Stimulated activated effector memory CD8-positive, alpha-beta T cell treated with anti-CD3 and anti-CD28 coated beads, Interleukin-12 subunit alpha, Interleukin-12 subunit beta, amount 100 ng/mL, for 72 hours (primary cell): ENCODE results near the gene EPHB1.
"Not testable (repeated sequence)": the region's sequence is repeated elsewhere in the genome, so short reads cannot be mapped to it uniquely, and the experiment has no call there.

Experiments used
- ATAC-seq: fragments of 150-1000 bp; cut with Tn5 transposase; 2 replicates; pipeline ENCODE4 v1.10.0; 2021
- DNase-seq, 2 donors: peaks; one replicate each; pipeline ENCODE4 v3.0.0; 2021 to 2022; ENCODE audit warnings: low spot score in 2 of 2
- H3K27ac Mint-ChIP-seq: one replicate; pipeline ENCODE4 v1.8.0; 2022; ENCODE audit warnings: mild to moderate bottlenecking, mixed read lengths
- H3K36me3 Mint-ChIP-seq: one replicate; pipeline ENCODE4 v1.8.0; 2022; ENCODE audit warnings: mild to moderate bottlenecking, mixed read lengths
- H3K4me1 Mint-ChIP-seq: one replicate; pipeline ENCODE4 v1.8.0; 2022; ENCODE audit warnings: mixed read lengths
- H3K4me3 Mint-ChIP-seq: one replicate; pipeline ENCODE4 v1.8.0; 2022; ENCODE audit warnings: mild to moderate bottlenecking, mixed read lengths
- H3K9me3 Mint-ChIP-seq: one replicate; pipeline ENCODE4 v1.8.0; 2022; ENCODE audit warnings: mixed read lengths

The EPHB1 gene

DNA sequence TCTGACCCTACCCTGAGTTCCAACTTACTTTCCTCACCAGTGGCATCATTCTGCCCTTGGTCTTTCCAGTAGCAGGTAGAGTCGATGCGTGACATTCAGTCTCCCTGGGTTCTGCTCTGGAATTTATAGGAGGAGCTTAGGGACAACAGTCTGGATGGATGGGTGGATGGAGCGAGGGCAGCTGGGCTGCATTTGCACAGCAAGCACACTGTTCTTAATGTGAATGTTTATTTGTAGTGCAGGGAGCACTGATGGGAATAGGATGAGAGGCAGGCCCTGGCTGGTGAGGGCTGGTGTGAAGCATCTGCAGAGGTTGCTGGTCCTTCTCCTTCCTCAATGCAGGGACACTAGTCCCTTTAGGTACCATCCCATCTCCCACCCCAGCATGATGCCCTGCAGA lies 176.2 kb downstream of the EPHB1 start:
- Mint-ChIP-seq H3K4me3 (no peak overlapping the region), H3K36me3 (no peaks in the 10 kb centered on the region), H3K27ac (no peak overlapping the region), H3K4me1 (no peaks in the 10 kb centered on the region), H3K9me3 (peaks cover 3% of the 10 kb centered on the region)
- no peak for DNase-seq
- ATAC-seq: no peak

DNA sequence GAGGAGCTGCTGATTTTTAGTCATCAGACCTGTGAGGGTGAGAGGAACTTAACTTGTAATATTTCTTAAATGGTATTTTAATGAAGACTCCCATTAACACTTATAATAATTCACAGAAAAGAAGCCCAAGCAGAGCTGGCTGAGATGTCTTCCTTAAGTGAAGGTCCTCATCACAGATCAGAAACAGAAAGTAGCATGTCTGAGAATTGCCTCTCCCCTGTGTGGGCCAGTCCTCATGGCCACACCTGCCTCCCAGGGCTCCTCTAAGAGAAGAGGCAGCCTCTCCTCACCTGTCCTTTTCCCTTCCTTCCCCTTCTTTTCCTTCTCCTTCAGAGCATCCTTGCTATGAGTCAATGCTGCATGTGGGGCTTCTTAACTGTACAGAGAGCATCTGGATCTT lies 176.8 kb downstream of the EPHB1 start:
- ATAC-seq, H3K36me3 Mint-ChIP-seq, H3K4me3 Mint-ChIP-seq, H3K27ac Mint-ChIP-seq, DNase-seq, H3K4me1 Mint-ChIP-seq, H3K9me3 Mint-ChIP-seq: not testable (repeated sequence)

DNA sequence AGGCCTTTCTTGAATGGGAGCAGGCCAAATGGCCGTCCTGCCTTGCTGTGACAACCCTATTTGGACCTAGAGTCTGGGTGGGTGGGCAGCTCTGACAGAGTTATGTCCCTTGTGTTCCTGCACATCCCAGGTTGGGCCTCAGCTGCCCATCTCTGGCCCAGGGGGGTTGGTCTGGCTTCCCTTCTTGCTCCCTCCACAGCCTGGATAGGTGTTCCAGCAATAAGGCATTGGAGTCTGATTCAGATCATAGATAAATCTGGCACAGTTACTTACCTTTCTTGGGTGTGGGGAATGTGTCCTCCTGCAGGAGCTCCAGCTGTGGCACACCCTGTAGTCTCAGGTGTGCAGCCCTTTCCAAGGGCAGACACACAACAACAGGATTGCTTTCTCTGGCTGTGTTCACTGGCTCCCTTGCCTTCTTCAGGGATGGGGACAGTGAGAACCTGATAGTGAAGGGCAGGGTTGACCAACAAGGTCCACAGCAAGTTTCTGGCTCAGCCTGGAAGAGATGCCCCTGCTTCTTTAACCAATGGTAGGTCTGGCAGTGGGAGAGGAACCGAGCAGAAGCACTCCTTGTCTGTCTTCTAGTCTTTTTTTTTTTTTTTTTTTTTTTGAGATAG lies 177.9 kb downstream of the EPHB1 start:
- H3K4me3 Mint-ChIP-seq: no peak overlapping the region
- H3K36me3 Mint-ChIP-seq: no peaks in the 10 kb centered on the region
- no peak for DNase-seq
- no peak overlapping the region for H3K27ac Mint-ChIP-seq
- no peak for ATAC-seq
- H3K4me1 Mint-ChIP-seq: no peaks in the 10 kb centered on the region
- H3K9me3 Mint-ChIP-seq: peaks cover 3% of the 10 kb centered on the region

DNA sequence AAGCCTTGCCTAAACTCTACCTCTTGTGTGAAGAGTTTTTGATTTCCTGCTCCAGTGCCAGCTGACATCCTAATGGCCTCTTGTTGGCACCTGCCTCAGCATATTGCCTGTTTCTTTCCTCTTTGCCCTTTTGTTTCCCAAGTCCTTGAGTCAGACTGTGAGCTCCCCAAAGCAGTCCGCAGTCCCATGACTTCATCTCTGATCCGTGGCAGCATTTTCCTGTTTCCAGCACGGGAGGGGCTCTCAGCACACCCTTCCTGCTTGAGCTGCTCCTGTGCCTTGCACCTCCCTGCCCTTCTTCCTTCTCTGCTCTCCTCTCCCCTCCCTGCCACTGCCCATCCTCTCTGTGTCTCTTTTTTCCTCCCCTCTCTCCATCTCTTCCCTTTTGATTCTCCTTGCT lies 179.6 kb downstream of the EPHB1 start:
- no peak for DNase-seq
- Mint-ChIP-seq H3K4me1 (no peaks in the 10 kb centered on the region), H3K36me3 (no peaks in the 10 kb centered on the region), H3K27ac (no peak overlapping the region), H3K4me3 (no peak overlapping the region), H3K9me3 (no peaks in the 10 kb centered on the region)
- no peak for ATAC-seq

DNA sequence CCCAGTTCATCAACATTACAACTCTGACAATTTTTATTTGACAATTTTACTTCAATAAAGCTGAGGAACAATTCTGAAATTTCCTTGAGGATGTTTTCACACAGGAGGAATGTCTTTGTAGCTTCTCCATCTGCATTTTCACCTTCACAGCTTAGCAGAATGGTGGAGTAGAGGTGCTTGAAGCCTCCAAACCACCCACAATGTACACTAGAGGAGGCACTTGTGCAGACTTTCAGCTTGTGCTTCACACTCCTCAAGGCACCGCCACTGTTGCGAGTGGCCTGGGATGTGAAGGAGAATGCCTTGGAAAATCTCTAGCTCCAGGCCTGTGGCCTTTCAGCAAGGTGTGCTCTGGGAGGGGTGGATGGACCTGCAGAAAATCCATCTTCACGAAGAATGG lies 181.9 kb downstream of the EPHB1 start:
- Mint-ChIP-seq H3K27ac (no peak overlapping the region), H3K9me3 (no peaks in the 10 kb centered on the region), H3K4me1 (no peaks in the 10 kb centered on the region), H3K4me3 (no peak overlapping the region), H3K36me3 (no peaks in the 10 kb centered on the region)
- DNase-seq: no peak
- ATAC-seq: no peak

DNA sequence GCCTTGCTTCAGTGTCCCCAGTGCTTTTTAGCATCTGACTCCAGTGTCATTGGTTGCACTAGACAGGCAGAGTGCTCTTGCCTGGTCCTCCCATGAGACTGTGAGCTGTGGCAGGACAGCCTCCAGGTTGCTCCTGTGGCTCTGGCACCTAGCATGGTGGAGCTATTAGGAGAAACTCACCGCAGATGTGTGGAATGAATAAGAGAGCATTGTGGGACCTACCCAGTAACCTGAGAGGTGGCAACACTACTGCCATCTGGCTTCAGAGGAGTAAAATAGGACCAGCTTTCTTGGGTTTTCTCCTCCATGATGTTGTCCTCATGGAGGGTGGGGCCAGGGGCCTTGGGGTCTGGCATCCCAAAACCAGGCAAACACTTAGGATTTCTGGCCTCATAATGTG lies 183.6 kb downstream of the EPHB1 start:
- no peaks in the 10 kb centered on the region for H3K36me3 Mint-ChIP-seq

DNA sequence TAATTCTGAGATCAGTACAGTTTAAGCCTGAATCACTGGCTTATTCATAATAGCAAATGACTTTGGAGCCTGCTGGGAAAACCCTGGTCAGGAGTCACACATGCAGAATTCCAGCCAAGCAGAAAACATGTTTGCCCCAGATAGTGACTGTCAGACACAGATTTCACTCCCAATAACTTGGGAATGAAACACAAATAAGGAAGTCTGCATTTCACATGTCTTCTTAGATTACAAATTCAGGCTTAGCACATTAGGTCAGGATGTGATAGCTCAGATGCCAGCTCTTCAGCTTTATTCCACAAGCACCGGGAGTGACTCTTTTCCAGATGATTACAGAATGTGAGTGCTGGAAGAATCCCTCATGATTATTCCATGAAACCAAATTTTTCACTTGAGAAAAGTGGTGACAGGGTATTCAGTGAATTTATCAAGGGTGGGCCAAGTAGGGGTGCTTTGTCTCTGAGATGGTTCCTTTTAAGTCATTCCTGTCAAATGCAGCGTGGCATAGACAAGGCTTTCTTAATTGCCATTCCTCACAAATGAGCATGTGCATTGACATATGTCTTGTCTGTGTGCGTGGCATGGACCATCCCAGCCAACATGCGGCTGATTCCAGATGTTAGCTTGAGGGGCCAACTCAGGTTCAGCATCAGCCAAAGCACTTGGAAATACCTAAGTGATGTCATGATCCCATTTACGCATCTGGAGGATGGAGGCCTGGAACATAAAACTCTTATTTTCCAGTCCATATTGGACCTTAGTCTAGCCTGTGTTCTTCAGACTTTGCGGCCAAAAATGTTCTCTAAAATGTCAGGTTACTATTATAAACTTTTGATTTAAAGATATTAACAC lies 191.0 kb downstream of the EPHB1 start:
- H3K27ac Mint-ChIP-seq: no peak overlapping the region
- no peak overlapping the region for H3K4me3 Mint-ChIP-seq
- no peak for DNase-seq
- peaks cover 2% of the 10 kb centered on the region for H3K9me3 Mint-ChIP-seq
- H3K4me1 Mint-ChIP-seq: no peaks in the 10 kb centered on the region
- no peaks in the 10 kb centered on the region for H3K36me3 Mint-ChIP-seq
- no peak for ATAC-seq

More for the DNA sequence above, 183.6 kb downstream of the EPHB1 start:
- Mint-ChIP-seq H3K9me3 (no peaks in the 10 kb centered on the region), H3K4me1 (no peaks in the 10 kb centered on the region), H3K27ac (no peak overlapping the region), H3K4me3 (no peak overlapping the region)
- no peak for ATAC-seq
- DNase-seq: no peak

DNA sequence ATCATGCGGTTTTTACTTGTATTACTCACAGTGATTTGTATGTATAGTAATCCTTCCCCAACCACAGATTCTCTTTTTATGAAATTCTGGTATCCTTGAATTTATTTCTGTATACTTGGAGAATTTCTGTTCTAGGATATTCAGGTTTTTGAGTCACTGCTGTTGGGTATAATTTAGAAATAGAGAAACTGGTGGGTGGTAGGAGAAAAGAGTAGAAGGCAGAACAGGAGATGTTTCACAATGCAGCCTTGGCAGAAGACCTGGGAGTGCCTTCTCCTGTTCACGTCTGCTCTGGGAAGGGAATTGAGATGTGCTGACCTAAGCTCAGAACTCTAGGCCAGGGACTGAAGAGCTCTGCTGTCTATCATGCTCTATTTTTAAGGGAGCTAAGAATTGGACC lies 193.6 kb downstream of the EPHB1 start:
- DNase-seq (no peak), ATAC-seq (no peak)
- Mint-ChIP-seq H3K4me3 (no peak overlapping the region), H3K4me1 (no peaks in the 10 kb centered on the region), H3K36me3 (no peaks in the 10 kb centered on the region), H3K9me3 (peaks cover 2% of the 10 kb centered on the region), H3K27ac (no peak overlapping the region)

DNA sequence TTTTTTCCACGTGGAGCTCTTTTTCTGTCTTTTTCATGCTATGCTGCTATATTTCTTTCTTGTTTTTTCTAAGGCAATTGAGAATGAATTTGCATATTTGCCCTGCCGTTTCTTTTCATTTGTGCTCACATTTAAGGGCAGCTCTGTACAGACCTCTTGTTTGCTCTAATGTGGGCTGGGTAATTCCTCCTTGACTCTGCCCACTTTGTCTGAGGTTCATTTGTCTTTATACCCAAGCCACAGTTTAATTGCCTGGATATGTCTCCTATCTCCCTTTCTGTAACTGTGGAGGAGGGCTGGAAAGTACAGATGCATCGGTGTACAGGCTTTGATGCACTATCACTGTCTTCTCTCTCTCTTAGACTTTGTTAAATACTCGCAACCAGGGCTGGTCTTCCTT lies 195.9 kb downstream of the EPHB1 start:
- Mint-ChIP-seq H3K27ac (no peak overlapping the region), H3K36me3 (no peaks in the 10 kb centered on the region), H3K4me3 (no peak overlapping the region), H3K9me3 (peaks cover 2% of the 10 kb centered on the region), H3K4me1 (no peaks in the 10 kb centered on the region)
- ATAC-seq (no peak), DNase-seq (no peak)

DNA sequence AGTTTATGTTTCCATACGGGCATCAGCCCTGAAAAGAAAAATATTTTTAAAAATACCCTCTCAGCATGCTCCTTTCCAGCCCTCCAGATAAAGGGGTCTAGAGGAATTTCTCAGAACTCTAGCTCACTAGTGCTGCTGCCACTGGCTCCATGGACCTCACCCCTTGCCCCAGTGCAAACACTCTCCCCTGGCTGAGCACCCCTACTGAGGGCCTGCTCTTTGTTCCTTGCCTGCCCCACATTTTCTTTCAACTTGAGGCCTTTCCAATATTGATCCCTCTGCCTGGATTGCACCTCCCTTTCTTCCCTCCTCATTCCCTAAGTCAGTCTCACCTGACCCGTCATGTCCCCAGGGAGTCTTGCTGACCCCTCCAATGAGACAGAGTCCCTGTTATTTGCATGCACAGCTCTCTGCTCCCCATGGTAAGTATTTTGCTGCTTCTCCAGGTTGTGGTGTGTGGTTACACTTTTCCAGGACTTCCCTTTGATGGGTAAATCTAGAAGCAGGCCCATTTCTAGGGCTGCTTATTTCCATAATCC lies 196.5 kb downstream of the EPHB1 start:
- ATAC-seq (peak; percentile 16), DNase-seq (no peak)
- H3K4me3 Mint-ChIP-seq: no peak overlapping the region
- no peaks in the 10 kb centered on the region for H3K36me3 Mint-ChIP-seq
- H3K4me1 Mint-ChIP-seq: no peaks in the 10 kb centered on the region
- no peak overlapping the region for H3K27ac Mint-ChIP-seq
- peaks cover 2% of the 10 kb centered on the region for H3K9me3 Mint-ChIP-seq

DNA sequence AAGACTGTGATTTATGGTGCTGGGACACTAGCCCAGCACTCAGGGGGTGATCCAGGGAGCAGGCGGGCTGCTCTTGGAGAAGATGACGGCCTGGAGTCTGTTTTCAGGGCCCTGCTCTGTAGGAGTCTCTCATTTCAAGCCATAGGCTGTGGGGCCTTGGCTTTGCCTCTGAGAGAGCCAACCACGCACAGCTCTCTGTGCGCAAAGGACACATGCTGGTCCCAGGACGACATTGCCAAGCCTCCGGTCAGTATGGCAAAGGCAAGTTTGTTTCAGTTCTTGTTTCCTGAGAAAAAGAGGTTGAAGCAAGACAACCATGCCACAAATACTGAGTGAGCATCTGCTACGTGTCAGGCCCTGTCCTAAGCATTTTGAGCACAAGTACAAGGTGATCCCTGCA lies 197.1 kb downstream of the EPHB1 start:
- Mint-ChIP-seq H3K9me3 (peaks cover 2% of the 10 kb centered on the region), H3K4me1 (no peaks in the 10 kb centered on the region), H3K36me3 (no peaks in the 10 kb centered on the region), H3K4me3 (no peak overlapping the region), H3K27ac (no peak overlapping the region)
- no peak for DNase-seq
- no peak for ATAC-seq

DNA sequence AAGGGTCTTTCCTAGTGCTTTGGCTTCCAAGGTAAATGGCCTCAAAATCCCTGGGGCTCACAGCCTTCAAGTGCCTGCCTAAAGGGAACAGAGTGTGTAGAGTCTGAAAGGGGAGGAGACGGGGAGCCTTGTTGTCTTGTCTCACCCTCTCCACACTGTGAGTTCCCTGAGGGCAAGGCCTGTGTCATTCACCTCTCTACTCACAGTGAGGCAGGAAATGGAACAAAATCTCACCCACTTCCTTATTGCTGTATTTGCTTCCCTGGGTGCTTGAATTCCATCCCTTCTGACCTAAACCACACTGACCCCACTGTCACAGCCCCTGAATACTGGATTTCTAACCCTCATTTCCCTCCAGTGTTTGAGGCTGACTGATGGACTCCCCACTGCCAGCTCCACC lies 197.5 kb downstream of the EPHB1 start:
- no peaks in the 10 kb centered on the region for H3K36me3 Mint-ChIP-seq
- no peak for ATAC-seq

DNA sequence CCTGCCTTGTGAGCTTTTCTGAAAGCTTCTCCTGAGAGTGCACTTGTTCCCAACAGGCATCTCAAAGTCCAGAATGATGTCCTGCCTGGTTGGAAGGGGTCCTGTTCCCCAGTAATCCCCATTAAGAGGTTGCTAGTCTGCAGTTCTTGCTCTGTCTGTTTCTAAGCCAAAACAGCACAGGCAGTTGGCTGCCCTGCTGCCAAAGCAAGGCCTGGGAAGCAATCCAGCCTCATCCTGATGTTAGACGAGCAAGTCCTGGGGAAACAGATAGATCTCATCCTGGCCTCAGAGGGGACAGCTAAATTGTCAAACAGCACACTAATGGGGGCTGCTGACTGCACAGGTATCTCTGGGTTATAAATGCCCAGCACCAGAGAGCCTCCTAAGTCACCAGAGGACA lies 198.0 kb downstream of the EPHB1 start:
- Mint-ChIP-seq H3K27ac (no peak overlapping the region), H3K9me3 (peaks cover 6% of the 10 kb centered on the region), H3K4me3 (no peak overlapping the region), H3K4me1 (no peaks in the 10 kb centered on the region), H3K36me3 (no peaks in the 10 kb centered on the region)
- DNase-seq (no peak), ATAC-seq (no peak)

More for the DNA sequence above, 197.5 kb downstream of the EPHB1 start:
- no peak for DNase-seq
- no peak overlapping the region for H3K4me3 Mint-ChIP-seq
- H3K4me1 Mint-ChIP-seq: no peaks in the 10 kb centered on the region
- peaks cover 6% of the 10 kb centered on the region for H3K9me3 Mint-ChIP-seq
- no peak overlapping the region for H3K27ac Mint-ChIP-seq

DNA sequence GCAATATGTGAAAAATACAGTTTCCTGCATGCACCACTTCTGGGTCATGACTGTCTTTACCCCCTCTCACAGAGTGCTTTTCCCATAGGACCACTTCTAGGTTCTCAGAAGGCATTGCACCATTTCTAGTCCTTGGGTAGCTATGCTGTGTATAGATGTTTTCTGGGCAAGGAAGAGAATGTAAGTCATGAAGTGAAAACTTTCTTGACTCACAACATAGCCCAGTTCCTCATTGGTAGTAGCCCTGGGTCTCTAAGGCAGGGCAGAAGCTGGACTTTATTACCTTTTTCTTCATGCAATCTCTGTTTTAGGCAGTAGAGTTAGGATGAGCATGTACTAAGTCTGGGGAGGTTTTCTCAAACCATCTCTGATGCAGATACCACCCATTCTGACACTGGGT lies 203.1 kb downstream of the EPHB1 start:
- Mint-ChIP-seq H3K36me3 (no peaks in the 10 kb centered on the region), H3K27ac (no peak overlapping the region), H3K4me3 (no peak overlapping the region), H3K9me3 (peaks cover 6% of the 10 kb centered on the region), H3K4me1 (no peaks in the 10 kb centered on the region)
- DNase-seq (no peak), ATAC-seq (no peak)

DNA sequence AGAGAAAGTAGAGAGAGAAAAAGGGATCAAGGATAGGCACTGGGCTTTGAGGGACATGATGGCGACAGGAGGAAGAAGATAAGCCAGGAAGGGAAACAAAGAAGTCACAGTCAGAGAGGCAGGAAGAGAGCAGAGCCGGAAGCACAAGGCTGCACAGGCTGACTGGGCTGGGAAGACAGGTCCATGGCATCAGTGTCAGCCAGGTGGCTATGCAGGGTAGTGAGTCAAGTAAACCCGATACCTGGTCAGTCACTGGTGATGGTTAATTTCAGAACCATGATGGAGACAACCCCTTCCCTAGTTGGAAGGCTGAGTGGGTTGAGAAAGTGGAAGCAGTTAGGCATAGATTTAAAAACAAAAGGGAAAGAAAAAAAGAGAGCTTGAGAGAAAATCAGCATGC lies 203.8 kb downstream of the EPHB1 start:
- no peaks in the 10 kb centered on the region for H3K4me1 Mint-ChIP-seq
- H3K36me3 Mint-ChIP-seq: no peaks in the 10 kb centered on the region
- H3K27ac Mint-ChIP-seq: no peak overlapping the region
- ATAC-seq: no peak
- H3K9me3 Mint-ChIP-seq: peaks cover 6% of the 10 kb centered on the region
- no peak overlapping the region for H3K4me3 Mint-ChIP-seq
- DNase-seq: no peak

DNA sequence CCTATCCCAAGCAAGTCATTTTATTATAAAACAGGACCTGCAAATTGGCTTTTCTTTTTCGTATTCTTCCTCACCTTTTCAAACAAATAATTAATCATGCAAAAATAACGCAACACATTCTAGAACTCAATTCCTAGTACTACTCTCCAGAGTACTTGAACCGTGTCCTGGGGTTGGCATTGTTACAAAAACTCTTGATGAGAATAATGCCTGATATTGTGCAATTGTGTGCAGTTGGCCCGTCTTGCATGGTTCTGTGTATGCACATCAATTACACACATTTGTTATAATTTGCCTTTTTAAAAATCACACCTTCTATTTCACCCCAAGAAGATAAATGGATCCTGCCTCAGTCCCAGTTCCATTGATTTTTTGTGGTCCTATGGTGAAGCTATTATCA lies 205.4 kb downstream of the EPHB1 start:
- Mint-ChIP-seq H3K27ac (no peak overlapping the region), H3K36me3 (no peaks in the 10 kb centered on the region), H3K9me3 (peaks cover 4% of the 10 kb centered on the region), H3K4me1 (no peaks in the 10 kb centered on the region), H3K4me3 (no peak overlapping the region)
- ATAC-seq (no peak), DNase-seq (no peak)
